ENCODE data around the gene HBG1. TPM values are rescaled to one million over a fixed set of nuclear protein-coding genes. Genes with fewer than 3 reads are reported as not detected.
A peak's percentile ranks its signal among the peaks of the same experiment; 100 is the strongest.
"Not testable (repeated sequence)": the region's sequence is repeated elsewhere in the genome, so short reads cannot be mapped to it uniquely, and the experiment has no call there.

The HBG1 gene
- not detected in 2 replicates for total RNA-seq (2014; rRNA removed; shearing (Covaris generic))
- not detected in 2 replicates for polyA plus RNA-seq (2014; cell fraction: nucleus; rRNA removed)

GRCh38 chr11:5249807-5250396 lies at the start of gene HBG1:
Gene HBG1 (minus strand): TSS chr11:5249857. CDS start chr11:5249804, 53 bp downstream.
- DNase-seq (ENCODE audit: extremely low read depth, low read depth), result not testable (repeated sequence)

DNA sequence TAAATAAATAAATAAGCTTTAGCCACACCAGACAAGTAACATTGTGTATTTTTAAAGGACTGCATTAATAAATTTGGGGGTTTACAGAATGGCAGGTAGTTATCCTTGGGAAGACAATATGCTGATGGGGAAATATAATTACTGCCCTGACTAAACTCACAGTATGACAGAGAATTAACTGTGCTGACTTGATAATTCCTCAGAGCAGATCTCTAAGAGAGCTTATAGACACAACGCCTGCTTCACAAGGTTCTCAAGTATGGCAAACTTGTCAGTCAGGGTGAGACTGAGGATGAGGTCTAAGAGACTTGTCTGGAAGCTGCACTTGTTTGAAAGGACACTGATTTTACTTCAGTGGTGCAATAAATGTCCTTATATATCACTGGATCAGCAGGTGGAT lies 48.8 kb upstream of the HBG1 start:
- no peak for DNase-seq (ENCODE audit: extremely low read depth, low read depth)

- DNase-seq (ENCODE audit: extremely low read depth, low read depth), result no peak
These were observed 48.2 kb upstream of the HBG1 start for GRCh38 chr11:5297721-5298323.

DNA sequence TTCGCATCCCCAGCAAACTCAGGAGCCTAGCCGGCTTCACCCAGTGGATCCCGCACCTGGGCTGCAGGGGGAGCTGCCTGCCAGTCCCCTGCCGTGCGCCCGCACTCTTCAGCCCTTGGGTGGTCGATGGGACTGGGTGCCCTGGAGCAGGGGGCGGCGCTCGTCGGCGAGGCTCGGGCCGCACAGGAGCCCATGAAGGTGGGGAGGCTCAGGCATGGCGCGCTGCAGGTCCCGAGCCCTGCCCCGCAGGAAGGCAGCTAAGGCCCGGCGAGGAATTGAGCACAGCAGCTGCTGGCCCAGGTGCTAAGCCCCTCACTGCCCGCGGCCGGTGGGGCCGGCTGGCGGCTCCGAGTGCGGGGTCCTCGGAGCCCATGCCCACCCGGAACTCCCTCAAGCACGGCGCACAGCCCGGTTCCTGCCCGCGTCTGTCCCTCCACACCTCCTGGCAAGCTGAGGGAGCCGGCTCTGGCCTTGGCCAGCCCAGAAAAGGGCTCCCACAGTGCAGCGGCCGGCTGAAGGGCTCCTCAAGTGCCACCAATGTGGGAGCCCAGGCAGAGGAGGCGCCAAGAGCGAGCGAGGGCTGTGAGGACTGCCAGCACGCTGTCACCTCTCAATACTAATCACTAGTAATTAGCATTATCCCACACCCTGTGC lies 44.8 kb upstream of the HBG1 start:
- not testable (repeated sequence) for DNase-seq (ENCODE audit: extremely low read depth, low read depth)

DNA sequence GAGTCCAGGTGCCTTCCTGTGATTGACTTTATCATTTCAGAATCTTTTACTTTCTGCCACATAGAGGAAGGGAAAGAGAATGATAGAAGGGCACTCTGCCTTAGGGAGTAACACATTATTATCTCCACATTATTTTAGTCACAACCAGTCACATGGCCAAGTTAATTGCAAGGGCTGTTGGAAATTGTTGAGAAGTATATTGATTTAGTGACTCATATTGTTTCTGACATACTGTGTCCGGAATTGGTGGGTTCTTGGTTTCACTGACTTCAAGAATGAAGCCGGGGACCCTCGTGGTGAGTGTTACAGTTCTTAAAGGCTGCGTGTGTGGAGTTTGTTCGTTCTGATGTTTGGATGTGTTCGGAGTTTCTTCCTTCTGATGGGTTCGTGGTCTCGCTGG lies 43.4 kb upstream of the HBG1 start:
- DNase-seq (ENCODE audit: extremely low read depth, low read depth), result no peak

DNA sequence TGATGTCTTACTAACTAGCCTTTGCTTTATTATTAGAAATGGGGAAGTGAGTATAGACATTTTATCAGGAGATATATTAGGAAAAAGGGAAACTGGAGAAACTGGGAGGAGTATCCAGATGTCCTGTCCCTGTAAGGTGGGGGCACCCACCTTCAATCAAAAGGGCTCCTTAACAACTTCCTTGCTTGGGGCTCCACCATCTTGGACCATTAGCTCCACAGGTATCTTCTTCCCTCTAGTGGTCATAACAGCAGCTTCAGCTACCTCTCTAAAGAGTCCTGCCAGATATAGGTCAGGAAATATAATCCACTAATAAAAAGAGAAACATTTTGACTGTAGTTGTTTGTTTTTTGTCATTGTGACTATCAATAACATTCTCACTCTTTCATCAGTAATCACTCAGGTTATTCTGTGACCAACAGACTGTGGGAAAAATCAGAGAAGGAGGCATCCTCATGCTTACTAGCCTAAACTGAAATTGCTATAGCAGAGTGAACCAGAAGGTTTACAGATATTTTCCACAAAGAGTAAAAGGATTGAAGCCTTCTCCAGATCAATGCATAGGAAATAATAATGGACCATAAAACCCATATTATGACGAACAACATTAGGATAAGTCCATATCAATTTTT lies 41.7 kb upstream of the HBG1 start:
- peak; percentile 52 for DNase-seq (ENCODE audit: extremely low read depth, low read depth)

GRCh38 chr11:5290106-5290505 lies 40.4 kb upstream of the HBG1 start:
- DNase-seq (ENCODE audit: extremely low read depth, low read depth), result no peak

- DNase-seq (ENCODE audit: extremely low read depth, low read depth), result no peak
These were observed 40.0 kb upstream of the HBG1 start for GRCh38 chr11:5289696-5290095.

DNA sequence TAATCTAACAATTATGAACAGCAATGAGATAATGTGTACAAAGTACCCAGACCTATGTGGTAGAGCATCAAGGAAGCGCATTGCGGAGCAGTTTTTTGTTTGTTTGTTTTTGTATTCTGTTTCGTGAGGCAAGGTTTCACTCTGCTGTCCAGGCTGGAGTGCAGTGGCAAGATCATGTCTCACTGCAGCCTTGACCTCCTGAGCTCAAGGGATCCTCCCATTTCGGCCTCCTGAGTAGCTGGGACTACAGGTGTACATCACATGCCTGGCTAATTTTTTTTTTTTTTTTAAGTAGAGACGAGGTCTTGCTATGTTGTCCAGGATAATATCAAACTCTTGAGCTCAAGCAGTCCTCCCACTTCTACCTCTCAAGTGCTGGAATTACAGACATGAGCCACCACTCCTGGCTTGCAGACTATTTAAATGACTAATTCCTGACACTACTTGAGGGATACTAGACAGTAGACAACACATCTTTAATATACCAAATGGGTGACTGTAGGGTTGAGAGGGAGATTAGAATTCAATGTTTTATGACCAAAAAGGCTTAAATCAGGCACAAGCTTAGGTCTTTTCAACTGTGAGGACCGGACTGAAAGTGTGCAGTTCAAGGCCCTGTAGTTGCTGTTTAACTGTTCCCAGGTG lies 39.4 kb upstream of the HBG1 start:
- no peak for DNase-seq (ENCODE audit: extremely low read depth, low read depth)

DNA sequence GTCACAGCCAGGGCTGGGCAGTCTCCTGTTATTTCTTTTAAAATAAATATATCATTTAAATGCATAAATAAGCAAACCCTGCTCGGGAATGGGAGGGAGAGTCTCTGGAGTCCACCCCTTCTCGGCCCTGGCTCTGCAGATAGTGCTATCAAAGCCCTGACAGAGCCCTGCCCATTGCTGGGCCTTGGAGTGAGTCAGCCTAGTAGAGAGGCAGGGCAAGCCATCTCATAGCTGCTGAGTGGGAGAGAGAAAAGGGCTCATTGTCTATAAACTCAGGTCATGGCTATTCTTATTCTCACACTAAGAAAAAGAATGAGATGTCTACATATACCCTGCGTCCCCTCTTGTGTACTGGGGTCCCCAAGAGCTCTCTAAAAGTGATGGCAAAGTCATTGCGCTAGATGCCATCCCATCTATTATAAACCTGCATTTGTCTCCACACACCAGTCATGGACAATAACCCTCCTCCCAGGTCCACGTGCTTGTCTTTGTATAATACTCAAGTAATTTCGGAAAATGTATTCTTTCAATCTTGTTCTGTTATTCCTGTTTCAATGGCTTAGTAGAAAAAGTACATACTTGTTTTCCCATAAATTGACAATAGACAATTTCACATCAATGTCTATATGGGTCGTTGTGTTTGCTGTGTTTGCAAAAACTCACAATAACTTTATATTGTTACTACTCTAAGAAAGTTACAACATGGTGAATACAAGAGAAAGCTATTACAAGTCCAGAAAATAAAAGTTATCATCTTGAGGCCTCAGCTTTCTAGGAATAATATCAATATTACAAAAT lies 38.6 kb upstream of the HBG1 start:
- no peak for DNase-seq (ENCODE audit: extremely low read depth, low read depth)

GRCh38 chr11:5286901-5287300 lies 37.2 kb upstream of the HBG1 start:
- DNase-seq (ENCODE audit: extremely low read depth, low read depth), result no peak

DNA sequence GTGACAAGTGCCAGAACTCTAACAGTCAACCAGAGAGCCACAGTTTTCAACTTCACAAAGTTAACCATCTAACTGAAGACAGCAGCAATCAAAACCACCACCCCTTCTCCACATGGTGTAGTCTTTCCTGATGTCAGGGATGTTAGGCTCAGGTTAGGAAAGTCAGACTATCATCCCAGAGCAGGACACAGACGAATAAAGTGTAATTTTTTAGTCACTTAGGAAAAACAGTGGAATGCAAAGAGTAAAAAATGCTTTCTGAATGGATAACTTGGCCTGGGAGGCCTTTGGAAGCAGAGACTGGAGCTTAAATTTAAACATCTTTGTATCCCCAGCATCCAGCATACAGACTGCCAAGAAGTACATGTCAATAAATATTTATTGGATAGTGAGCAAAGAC lies 36.7 kb upstream of the HBG1 start:
- DNase-seq (ENCODE audit: extremely low read depth, low read depth), result no peak

DNA sequence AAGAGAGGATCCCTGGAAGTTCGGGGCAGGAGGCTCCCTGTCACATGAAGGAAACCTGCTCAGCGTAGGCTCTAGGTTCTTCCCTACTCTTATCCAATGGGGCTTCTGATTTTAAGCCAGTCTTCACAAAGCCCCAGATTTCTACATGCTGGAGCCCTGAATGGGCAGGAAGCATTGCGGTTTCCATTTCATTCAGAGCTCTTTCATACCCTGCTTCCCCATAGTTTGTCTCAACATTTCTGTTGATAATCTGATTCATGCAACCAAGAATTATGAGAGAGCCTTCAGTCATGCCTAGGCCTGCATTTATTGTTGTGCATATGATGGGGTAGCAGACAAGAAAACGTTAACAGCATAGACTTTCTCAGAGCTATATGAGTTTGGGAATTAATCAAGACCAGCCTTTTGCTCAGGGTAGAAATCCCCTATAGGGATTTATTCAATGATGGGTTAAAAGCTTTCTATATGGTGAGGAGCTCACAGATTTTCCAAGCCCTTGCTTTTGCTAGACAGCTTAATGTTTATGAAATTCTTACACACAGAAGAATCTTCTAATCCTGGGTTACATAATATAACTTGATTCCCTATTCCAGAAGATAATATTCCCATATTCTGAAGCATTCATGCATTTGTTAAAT lies 36.2 kb upstream of the HBG1 start:
- DNase-seq (ENCODE audit: extremely low read depth, low read depth), result no peak

DNA sequence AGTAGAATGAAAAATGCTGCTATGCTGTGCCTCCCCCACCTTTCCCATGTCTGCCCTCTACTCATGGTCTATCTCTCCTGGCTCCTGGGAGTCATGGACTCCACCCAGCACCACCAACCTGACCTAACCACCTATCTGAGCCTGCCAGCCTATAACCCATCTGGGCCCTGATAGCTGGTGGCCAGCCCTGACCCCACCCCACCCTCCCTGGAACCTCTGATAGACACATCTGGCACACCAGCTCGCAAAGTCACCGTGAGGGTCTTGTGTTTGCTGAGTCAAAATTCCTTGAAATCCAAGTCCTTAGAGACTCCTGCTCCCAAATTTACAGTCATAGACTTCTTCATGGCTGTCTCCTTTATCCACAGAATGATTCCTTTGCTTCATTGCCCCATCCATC lies 35.0 kb upstream of the HBG1 start:
- DNase-seq (ENCODE audit: extremely low read depth, low read depth), result no peak

- no peak for DNase-seq (ENCODE audit: extremely low read depth, low read depth)
These were observed 34.2 kb upstream of the HBG1 start for GRCh38 chr11:5283882-5284281.

- DNase-seq (ENCODE audit: extremely low read depth, low read depth), result no peak
These were observed 33.4 kb upstream of the HBG1 start for GRCh38 chr11:5283086-5283485.

GRCh38 chr11:5282628-5283027 lies 33.0 kb upstream of the HBG1 start:
- no peak for DNase-seq (ENCODE audit: extremely low read depth, low read depth)

DNA sequence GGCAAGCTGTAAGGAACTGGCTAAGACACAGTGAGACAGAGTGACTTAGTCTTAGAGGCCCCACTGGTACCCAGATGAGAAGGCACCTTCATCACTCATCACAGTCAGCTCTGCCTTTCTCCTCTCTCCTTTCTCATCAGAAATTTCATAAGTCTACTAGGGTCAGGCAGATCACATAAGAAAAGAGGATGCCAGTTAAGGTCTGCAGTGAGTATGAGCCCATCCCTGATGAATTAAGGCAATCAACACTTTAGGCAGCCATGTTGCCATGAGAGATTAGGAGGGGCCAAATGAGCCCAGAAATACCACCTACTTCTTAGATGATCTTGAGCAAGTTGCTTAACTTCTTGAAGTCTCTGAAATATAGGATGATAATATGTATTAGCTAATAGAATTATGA lies 31.9 kb upstream of the HBG1 start:
- no peak for DNase-seq (ENCODE audit: extremely low read depth, low read depth)

DNA sequence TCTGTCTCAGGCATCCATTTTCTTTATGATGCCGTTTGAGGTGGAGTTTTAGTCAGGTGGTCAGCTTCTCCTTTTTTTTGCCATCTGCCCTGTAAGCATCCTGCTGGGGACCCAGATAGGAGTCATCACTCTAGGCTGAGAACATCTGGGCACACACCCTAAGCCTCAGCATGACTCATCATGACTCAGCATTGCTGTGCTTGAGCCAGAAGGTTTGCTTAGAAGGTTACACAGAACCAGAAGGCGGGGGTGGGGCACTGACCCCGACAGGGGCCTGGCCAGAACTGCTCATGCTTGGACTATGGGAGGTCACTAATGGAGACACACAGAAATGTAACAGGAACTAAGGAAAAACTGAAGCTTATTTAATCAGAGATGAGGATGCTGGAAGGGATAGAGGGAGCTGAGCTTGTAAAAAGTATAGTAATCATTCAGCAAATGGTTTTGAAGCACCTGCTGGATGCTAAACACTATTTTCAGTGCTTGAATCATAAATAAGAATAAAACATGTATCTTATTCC lies 31.0 kb upstream of the HBG1 start:
- DNase-seq (ENCODE audit: extremely low read depth, low read depth), result peak; percentile 94
